NT2/D1 (cell line): Measurements from ENCODE around the gene SSX4B.
"Not testable (repeated sequence)": the region's sequence is repeated elsewhere in the genome, so short reads cannot be mapped to it uniquely, and the experiment has no call there.

ENCODE experiments used
- YY1 ChIP-seq: IDR thresholded peaks from 2 replicates; pipeline ENCODE4 v1.6.1; 2011; ENCODE audit not compliant: insufficient read length, insufficient read depth
- ZNF274 ChIP-seq: IDR thresholded peaks from 2 replicates; pipeline ENCODE4 v1.6.1; 2011; ENCODE audit warnings: mild to moderate bottlenecking, low read depth, low read length

- TF ChIP-seq ZNF274, YY1: not testable (repeated sequence)
Observed at GRCh38 chrX:48383239-48383638, 28.5 kb downstream of the SSX4B start, which contains the start of gene SSX4.
